Activated CD8-positive, alpha-beta memory T cell treated with anti-CD3 and anti-CD28 coated beads for 1 hour (primary cell): ENCODE measurements around the gene PLXNA4.

ENCODE experiments used
- DNase-seq, 2 donors: peaks; one replicate each; pipeline ENCODE4 v3.0.0-alpha.2; 2020; ENCODE audit warnings: low read depth in 1 of 2; ENCODE audit errors: extremely low read depth in 1 of 2

PLXNA4 gene

DNA sequence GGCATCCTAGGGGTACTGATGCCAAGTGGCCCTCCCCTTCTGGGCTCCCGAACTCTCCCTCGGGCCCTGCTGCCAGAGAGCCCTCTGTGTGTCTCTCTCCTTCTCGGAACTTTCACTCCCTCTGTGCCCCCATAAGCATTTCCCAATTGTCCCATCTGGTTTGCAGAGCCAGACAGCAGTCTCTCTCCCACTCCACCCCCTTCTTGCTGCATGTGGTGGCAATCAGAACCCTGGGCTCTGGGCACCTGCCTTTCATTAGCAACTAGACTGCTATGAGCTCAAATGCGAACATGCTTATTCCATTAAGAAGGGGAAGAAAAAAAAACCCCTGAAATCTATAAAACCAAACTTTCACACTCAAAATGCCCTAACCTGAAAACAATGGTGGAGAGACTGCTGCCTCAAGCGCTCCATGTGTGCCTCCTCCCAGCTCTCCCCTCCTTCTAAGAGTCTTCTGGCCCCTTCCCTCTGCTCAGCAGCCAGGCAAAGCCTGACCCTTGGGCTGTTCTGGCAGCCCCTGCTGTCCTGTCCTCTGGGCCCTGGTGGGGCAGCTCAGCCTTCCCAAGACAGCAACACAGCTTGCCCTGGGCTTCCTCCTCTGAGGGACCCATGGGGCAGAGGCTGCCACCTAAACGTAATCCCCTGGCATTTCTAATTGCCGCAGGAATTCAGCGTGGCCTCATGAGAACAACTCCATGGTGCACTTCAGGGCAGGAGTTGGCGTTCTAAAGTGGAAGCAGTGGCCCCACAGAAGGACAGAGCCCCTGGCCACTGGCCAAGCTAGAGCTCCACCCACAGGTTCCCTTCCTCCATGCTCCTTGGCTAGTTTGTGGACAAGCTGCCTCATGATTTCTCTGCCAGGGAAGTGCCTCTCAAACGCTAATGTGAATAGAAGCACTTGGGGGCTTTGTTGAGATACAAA, 415.4 kb downstream of the PLXNA4 start:
- DNase-seq = no peak

DNA sequence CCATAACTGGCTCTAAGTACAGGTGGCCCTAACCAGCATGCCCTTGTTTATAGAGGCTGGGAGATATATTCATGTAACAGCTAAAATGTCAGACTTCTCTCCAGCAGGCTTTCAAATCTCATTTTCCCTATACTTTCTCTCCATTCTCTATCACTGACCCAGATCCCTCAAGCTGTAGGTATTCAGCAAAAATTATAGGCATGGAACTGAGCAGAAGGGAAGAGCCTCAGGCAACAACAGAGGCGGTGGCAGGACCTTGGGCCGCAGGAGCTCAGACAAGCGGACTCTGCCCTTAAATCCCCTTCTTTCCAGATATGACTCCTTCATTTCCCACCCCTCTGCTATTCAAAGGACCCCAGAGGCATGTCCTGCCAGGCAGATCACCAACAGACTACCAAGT, 417.4 kb downstream of the PLXNA4 start:
- DNase-seq = no peak

DNA sequence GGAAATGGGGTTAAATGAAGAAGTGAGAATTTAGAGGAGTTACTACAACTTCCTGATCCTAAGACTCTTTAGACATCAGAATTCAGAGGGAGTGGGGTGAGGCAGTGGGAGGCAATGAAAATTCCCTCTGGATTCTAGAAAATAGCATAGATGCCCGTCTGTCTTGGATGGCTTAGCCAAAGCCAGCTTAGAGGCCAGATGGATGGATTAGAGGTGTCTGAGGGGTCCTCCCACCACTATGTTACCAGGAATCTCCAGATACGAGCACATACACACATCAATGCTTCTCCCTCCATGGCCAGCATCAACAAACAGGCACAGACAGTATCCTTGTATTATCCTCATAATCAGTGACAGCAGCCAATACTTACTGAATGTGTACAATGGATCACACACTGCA, 418.1 kb downstream of the PLXNA4 start:
- DNase-seq = no peak

DNA sequence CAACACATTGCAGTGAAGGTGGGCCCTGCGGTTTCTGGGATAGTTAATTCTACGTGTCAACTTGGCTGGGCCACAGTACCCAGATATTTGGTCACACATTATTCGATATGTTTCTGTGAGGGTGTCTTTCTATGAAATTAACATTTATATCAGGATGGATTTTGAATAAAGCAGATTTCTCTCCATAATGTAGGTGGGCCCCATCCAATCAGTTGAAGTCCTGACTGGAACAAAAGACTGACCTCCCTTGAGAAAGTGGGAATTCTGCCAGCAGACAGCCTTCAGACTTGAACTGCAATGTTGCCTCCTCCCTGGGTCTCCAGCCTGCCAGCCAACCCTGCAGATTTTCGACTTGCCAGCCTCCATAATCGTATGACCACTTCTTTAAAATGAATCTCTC, 420.6 kb downstream of the PLXNA4 start:
- no peak for DNase-seq

DNA sequence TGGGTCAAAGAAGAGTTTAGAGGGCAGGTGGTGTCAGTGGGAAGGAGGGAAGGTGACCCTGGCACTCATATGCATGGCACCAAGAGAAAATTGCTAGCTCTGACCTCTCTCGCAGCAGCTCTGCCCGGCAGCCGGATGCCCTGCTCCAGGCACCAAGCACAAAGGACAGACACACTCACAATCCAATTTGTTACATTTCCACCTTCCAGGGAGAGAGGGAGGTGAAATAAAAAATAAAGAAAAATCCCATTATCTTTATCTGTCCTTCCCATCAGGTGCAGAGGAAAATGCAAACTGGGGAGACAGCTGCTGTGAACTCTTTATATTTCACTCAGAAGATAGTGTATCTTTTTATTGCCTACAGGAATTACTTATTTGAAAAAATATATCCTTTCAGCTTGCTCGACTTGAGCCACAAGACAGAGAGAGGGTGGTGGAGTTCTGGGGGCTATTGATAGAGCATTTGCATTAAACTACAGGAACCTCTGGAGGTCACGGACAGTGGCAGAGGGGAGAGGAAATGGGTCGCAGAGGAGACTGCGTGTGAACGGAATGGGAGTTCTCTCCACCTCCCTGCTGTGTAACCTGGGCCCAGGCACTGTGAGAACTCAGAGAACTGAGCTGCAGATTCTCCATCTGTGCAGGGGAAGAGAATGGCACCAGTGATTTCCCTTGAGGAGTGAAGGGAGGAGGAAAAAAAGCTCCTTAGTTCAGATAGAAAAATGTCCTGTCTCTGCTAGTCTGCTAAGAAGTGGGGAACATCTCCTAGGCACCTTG, 421.4 kb downstream of the PLXNA4 start:
- no peak for DNase-seq

DNA sequence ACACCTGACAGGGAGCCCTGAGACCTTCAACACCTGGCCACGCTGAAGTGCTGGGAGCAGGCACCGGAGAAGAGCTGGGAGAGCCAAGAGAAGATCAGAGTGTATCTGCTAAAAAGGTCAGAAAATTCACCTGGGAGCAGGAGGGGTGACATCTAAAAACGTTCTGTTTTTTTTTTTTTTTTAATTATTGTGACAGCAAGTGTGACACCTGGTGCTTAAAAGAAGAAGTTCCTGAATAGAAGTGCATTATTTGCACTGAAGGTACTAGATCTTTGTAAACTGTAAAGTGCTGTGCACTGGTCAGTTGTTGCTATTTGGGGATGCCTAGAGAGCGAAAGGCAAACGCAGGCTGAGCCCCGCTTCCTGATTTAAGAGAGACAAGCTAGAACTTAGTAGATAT, 422.0 kb downstream of the PLXNA4 start:
- no peak for DNase-seq

DNA sequence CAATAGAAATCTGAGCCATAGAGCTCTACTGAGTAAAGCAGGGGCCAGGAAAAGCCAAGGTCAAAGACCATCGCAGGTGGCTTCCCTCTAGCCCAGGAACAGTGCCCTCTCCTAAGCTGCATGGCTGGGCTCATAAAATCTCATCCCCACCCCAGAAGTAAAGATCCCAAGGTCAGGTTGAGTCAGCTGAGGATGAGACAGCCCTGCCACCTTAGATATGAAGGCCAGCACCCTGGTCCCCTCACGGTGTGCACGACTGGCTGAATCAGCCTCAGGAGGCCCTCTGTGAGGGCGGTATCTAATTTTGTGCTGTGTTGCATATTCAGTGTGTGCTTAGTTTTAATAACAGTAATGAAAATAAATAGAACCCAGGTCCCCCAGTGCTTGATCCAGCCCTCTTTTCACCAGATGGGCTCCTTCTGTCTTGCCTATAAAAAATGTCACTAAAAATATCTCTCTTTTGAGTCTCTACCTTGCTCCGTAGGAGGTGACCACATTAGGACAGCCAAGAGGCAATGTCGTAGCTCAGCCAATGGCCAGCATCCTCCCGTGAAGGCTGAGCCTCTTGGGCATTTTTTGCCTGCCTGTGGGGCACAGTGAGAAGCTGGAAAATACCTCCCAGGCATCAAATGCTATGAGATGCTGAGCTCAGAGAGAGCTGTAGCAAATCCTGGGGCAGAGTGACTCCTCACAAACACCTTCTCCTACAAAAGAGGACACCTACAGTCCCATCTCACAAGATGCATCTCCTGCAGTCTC, 424.0 kb downstream of the PLXNA4 start:
- no peak for DNase-seq

DNA sequence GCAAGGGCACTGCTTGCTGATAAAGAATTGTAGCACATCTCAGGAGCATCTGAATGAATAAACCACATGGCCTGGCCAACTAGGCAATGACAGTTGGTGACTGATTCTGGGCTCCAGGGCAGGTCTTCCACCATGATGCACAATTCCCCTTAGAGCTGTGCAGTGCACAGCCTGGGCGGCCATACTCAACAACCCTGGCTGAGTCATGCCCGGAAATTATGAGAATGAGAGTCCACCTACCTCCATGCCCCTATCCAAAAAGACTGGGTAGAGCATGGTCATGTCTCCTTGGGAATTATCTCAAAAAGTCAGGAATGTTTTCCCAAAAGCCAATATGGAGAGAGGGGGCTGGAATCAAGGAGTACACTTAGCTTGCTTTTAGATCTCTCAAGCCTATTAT, 425.6 kb downstream of the PLXNA4 start:
- DNase-seq = no peak

DNA sequence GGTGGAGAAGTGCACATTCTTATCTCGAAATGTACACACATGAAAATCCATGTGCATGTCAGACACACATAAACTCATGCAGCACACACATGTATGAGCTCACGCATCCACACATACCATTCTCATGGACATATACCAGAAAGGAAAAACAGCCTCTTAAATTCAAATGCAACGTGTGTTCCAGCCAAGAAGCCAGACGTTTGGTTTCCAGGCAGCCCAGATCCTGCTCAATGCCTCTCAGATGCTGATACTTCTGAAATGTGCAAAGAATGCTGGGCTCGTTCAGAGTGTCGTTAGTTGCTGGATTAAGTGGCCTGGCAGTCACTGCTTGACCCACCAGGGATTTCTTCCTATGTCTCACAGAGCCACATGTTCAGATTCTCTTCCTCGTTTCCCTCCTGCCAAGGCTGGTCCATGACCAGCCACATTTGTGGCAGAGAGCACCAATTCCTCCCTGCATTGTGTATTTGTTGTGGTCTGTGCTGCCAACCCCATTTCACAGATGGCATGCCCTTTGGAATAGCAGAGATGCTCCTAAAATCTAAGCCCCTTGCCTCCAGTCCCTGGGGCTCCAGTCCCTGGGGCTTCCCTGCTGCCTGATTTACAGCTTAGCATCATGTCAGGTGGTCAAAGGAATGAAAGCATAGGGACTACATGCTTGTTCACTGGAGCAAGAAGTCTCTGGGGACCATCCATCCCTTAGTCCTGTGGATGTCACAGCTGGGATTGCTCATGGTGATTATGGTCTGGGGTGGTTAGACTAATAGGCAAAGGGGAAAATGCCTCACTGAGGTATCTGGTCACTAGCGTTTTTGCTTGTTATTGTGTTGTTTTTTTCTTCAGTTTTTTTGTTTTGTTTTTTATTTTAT, 426.6 kb downstream of the PLXNA4 start:
- DNase-seq = no peak

DNA sequence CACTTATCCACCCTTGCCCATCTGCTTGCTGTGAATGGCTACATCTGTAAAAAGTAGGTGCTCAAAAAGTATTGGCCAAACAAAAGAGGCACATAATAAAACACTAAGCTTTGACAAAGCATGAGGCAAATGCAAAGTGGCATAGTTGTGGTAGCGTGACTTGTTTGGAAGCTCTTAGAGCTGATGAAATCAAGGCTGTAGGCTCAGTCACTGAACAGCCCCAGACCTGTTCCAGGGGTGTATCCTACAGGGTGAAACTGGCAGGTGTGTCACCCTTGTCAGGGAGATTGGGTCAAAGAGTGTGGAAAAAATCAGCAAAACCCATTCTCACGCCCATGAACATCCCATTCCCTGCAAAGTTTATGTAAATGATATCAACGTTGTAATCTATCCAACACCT, 427.4 kb downstream of the PLXNA4 start:
- DNase-seq = no peak

DNA sequence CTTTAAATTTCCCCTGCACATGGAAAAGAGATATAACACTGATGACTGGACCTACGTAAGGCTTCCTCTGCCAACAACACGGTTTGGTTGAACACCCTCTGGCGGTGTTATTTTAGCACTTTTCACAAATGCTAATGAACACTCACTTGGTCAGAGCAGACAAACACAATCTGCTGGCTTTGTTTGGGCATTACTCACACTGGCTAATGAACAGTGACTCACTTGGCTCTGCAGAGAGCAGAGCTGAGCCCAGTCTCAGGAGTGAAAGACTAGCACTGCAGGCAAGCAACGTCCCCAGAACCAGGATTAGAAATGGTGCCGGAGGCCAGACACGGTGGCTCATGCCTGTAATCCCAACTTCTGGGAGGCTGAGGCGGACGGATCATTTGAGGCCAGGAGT, 430.8 kb downstream of the PLXNA4 start:
- no peak for DNase-seq

DNA sequence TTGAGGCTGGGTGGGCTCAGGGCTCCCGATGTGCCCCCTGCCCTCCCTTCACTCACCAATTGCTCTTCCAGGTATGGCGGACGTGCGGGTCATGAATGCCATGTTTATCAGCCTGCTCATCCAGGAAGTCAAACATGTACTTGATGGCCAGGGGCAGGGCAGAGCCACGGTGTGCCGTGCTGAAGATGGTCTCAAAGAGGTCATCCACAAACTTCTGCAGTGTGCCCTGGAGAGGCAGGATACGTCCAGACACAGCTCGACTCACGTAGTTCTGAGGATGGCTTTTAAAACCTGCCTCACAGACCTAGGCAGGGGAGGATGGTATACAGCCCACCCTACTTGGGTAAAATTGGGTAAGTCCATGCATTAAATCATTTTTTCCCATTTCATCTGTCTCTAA, 431.2 kb downstream of the PLXNA4 start:
- no peak for DNase-seq

DNA sequence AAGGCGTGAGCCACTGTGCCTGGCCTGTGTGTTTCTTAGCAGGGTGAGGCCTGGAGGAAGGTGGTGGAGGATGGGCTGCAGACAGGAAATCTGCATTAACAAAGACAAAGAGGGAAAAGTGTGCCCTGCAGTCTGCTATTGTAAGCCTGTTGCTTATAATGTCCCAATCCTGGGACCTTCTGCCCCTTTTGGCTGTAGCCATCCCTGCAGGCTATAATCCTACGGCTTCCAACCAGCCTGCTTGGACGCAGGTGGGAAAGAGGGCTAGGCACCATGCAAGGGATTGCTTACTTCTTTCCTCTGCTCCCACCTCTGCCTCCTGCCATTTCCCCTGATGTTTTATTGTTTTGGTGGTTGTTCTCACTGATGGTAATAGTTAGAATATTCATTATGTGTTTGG, 434.3 kb downstream of the PLXNA4 start:
- DNase-seq = no peak

DNA sequence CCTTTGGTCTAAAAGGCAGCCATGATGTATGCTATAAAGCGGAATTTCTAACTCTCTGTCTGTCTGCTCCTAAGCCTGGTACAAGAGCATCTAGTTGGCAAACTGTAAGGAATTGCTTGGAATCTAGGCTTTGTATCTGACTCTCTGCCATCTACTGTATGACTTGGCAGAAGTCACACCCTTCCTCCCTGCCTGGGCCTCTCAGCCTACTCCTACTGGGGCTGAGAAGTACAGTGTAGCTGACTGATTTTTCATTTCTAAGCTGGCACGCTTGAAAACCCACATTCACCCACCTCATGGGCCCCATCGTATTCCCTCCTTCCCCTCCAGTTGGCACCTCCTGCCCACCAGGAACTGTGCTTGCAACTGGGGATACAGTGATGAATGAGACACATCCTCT, 435.2 kb downstream of the PLXNA4 start:
- no peak for DNase-seq

DNA sequence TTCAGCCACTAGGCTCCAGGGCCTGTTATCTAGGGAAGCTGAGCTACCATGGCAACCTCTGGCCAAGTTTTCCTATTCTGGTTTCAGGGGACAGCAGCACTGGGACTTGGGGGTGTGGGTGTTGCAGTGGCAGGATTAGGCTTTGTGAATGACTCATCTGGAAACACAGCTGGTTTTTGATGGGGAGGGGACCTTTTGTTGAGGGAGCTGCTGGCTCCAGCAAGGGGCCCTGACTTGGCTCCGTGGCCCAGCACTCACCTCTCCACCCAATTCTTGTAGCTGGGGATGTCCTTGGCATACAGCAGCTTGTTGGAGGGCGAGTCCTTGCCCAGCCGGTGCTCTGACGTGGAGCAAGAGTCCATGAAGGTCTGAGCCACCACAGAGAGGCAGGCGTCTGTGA, 435.9 kb downstream of the PLXNA4 start:
- no peak for DNase-seq

DNA sequence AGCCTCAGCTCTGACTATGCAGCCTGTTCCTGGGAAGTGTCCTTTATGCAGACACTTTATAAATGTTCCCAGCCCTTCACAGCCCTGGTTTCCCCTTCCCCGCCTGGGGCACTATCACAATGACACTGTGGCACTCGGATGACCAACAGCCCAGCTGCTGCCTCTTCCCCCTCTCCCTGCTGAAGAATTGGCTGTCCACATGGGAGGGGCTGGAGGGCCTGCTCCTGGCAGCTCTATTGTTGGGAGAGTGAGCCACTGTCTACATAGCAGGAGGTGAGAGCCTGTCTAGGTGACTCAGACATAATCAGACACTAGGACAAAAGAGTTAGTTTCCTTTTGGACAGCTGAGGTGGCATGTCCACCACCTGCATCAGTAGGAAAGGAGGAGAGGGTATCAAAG, 437.5 kb downstream of the PLXNA4 start:
- no peak for DNase-seq

DNA sequence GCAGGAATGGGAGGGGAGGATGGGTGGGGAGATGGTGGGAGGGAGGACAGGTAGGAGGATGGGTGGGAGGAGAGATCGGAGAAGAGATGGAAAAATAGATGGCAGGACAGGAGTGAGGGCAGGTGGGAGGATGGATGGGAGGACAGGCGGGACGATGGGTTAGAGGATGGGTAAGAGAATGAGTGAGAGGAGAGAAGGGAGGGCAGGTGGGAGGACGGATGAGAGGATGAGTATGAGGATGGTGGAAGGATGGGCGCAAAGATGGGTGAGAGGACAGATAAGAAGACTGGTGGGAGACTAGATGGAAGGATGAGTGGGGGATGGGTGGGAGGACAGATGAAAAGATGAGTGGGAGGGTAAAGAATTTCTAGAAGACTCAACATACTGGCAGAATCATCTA, 438.6 kb downstream of the PLXNA4 start:
- no peak for DNase-seq

DNA sequence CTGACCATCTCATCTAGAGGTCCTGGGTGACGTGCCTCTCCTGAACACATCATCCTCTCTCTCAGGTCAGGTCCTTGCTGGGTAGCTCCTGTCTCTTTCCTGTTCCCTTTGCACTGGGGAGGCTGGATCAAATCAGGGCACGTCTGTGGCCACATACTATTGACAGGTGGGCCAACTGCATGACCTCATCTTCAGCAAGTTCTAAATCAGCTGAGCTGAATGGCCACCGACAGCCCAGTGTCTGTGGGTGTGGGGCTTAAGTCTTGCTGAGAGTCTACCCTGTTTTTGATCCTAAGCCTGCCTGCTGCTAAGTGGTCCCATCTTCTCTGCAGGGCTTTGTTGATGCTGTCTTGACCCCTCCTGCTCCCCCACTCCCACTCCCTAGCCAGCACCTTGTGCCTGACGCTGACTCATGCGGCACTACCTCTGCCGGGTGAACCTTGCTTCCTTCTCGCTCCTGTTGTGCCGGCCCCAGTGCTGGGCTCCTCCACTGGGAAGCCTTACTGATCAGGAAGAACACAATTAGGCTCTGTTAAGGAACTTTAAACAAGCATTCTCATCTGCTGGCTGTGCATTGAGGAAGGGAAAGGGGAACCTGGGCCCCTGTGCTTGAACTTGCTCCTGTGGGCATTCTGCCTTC, 440.4 kb downstream of the PLXNA4 start:
- DNase-seq = no peak

DNA sequence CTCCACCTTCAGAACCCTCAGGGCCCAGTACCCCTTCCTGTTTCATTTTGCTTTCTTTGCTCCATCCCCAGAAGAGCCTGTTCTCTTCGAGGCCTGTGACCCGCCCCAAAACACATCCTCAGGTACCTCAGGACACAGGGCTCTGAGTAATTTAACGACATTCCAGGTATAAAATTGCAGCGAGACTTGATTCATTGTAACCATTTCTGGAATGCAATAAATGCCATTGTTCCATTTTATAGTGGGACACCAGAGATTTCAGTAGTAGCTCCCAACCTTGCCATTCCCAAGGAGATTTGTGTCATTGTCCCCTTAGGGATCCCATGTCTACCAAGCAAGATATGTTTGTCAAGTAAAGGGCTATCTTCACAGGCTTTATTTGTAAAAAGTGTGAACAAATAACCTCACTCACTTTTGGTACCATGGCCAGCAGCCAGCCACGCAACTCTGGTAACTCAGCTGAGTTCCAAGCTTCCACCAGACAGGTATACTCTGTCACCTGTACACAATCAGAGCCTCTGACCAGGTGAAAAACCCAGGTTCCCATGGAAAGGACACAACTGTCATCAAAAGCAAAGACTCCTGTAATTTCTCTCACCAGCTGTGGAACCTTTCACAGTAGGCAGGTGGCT, 441.3 kb downstream of the PLXNA4 start:
- no peak for DNase-seq

DNA sequence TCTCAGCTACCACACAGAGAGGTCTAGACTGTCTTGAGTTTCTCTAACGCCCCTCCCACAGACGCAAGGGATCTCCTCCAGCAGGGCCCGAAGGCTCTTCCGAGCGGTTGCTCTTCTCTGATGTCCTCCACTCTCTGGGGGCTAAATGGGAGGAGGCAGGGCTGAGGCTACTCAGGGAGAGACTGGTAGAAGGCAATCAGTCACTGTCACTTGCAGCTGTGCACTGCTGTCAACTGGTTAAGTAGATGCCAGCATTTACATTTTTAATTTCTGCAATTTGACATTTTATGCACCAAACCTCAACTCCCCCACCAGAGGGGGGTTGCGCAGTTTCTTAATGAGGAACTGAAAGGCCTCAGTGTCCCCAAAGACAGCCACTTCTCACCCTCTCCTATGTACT, 442.8 kb downstream of the PLXNA4 start:
- no peak for DNase-seq
